ENCODE data around the gene RPP30.
"Not testable (repeated sequence)": the region's sequence is repeated elsewhere in the genome, so short reads cannot be mapped to it uniquely, and the experiment has no call there.

RPP30 gene

GRCh38 chr10:90887555-90887954, 15.8 kb downstream of the RPP30 start:
- H3K4me3 ChIP-seq (ENCODE audit: low read depth, low read length): no peak overlapping the region
- TF ChIP-seq CTCF (IDR thresholded peaks at IDR 0.05; ENCODE audit: borderline replicate concordance, insufficient read depth, low read depth, low read length): no peak

GRCh38 chr10:90888387-90888786, 16.6 kb downstream of the RPP30 start:
- no peak for TF ChIP-seq CTCF (IDR thresholded peaks at IDR 0.05; ENCODE audit: borderline replicate concordance, insufficient read depth, low read depth, low read length)

GRCh38 chr10:90889636-90890035, 17.9 kb downstream of the RPP30 start:
- TF ChIP-seq CTCF (IDR thresholded peaks at IDR 0.05; ENCODE audit: borderline replicate concordance, insufficient read depth, low read depth, low read length): no peak
- no peak overlapping the region for H3K4me3 ChIP-seq (ENCODE audit: low read depth, low read length)

More at GRCh38 chr10:90888387-90888786, 16.6 kb downstream of the RPP30 start:
- H3K4me3 ChIP-seq (ENCODE audit: low read depth, low read length): no peak overlapping the region

DNA sequence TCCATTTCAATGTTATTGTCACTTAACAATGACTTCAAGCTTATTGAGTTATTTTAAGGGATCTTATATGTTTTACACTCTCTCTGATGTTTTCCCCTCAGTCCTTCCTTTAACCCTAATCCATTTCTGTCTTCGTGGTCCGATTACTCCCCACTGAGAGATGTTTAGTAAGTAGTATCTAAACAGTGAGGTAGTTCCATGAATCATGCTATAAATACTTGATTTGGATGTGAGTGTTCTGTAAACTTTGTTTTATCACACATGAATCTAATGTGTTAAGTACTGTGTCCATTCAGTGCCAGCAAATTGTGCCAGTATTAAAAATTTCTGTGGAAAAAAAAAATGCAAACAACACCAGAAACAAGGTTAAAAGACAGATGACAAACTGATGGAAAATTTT, 18.6 kb downstream of the RPP30 start:
- TF ChIP-seq CTCF (IDR thresholded peaks at IDR 0.05; ENCODE audit: borderline replicate concordance, insufficient read depth, low read depth, low read length): no peak
- no peak overlapping the region for H3K4me3 ChIP-seq (ENCODE audit: low read depth, low read length)

GRCh38 chr10:90893190-90893589, 21.4 kb downstream of the RPP30 start:
- TF ChIP-seq CTCF (IDR thresholded peaks at IDR 0.05; ENCODE audit: borderline replicate concordance, insufficient read depth, low read depth, low read length): no peak
- H3K4me3 ChIP-seq (ENCODE audit: low read depth, low read length): no peak overlapping the region

DNA sequence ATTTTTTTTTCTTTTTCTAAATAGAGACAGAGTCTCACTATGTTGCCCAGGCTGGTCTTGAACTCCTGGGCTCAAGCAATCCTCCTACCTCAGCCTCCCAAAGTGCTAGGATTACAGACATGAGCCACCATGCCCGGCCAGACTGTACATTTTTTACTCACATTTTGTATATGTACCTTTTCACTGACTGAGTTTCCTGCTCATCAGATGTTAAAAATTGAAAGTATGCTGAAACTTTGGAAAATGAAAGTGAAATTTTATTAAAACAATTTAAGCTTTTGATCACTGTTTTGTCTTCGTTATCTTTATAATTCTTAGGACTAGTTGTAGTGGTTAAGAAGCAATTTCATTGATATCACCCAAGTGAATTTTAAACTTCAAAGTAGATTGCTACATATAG, 25.1 kb downstream of the RPP30 start:
- not testable (repeated sequence) for H3K4me3 ChIP-seq (ENCODE audit: low read depth, low read length)

GRCh38 chr10:90905925-90906324, 34.2 kb downstream of the RPP30 start:
- H3K4me3 ChIP-seq (ENCODE audit: low read depth, low read length): no peak overlapping the region
- TF ChIP-seq CTCF (IDR thresholded peaks at IDR 0.05; ENCODE audit: borderline replicate concordance, insufficient read depth, low read depth, low read length): no peak

DNA sequence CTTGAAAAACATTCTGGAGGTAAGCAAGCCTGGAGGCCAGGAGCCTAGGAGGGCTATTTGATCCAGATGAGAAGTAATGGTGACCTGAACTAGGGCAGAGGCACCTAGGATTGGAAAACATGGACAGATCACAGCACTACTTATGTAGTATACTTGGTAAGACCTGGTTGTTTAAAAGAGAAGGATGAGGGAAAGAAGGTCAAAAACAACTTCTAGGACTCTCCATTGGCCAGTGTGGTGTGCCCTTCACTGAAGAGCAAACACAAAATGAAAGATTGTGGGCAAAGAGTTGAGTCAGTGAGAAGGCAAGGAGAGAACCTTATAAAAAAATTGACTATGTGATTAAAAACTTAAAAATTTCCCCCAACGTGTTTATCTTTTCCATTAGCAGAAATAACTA, 34.8 kb downstream of the RPP30 start:
- no peak for TF ChIP-seq CTCF (IDR thresholded peaks at IDR 0.05; ENCODE audit: borderline replicate concordance, insufficient read depth, low read depth, low read length)
- no peak overlapping the region for H3K4me3 ChIP-seq (ENCODE audit: low read depth, low read length)

Data from GM12875 (cell line).